GM23338 (cell line): ENCODE data around the gene MARCHF2. TPM values are rescaled to one million over a fixed set of nuclear protein-coding genes. Genes with fewer than 3 reads are reported as not detected.

ENCODE experiments used
- ATAC-seq: fragments of 200-7000 bp; cut with Tn5 transposase; 3 replicates; pipeline ENCODE4 v1.9.1; 2020
- DNase-seq: peaks from one replicate; pipeline ENCODE4 v3.0.0-alpha.2; 2015; ENCODE audit warnings: low spot score
- H2AFZ ChIP-seq: fragments of 200-600 bp; sonication (generic); 2 replicates; pipeline ENCODE4 v1.8.0; 2016; ENCODE audit warnings: antibody characterized with exemption, mild to moderate bottlenecking, moderate library complexity
- H3F3A ChIP-seq: fragments of 200-600 bp; sonication (generic); replicated peaks from 2 replicates; pipeline ENCODE4 v1.8.0; 2017; ENCODE audit warnings: antibody characterized with exemption, mixed run types, low read depth
- H3K27ac ChIP-seq: fragments of 200-600 bp; sonication (generic); 2 replicates; pipeline ENCODE4 v1.6.1; 2016; ENCODE audit warnings: low read depth
- H3K27me3 ChIP-seq: fragments of 200-600 bp; sonication (generic); 2 replicates; pipeline ENCODE4 v1.8.0; 2016; ENCODE audit warnings: mild to moderate bottlenecking, mixed run types, moderate library complexity; ENCODE audit not compliant: insufficient read depth
- H3K36me3 ChIP-seq: fragments of 200-600 bp; sonication (generic); 2 replicates; pipeline ENCODE4 v1.8.0; 2016; ENCODE audit warnings: mild to moderate bottlenecking; ENCODE audit not compliant: insufficient read depth
- H3K4me1 ChIP-seq: fragments of 200-600 bp; sonication (generic); 2 replicates; pipeline ENCODE4 v1.8.0; 2016; ENCODE audit warnings: mild to moderate bottlenecking, moderate library complexity; ENCODE audit not compliant: insufficient read depth
- H3K4me2 ChIP-seq: fragments of 200-600 bp; sonication (generic); 2 replicates; pipeline ENCODE4 v1.7.1; 2017; ENCODE audit warnings: mixed run types
- H3K4me3 ChIP-seq: fragments of 200-600 bp; sonication (generic); 2 replicates; pipeline ENCODE4 v1.6.1; 2016; ENCODE audit warnings: mixed run types
- H3K79me2 ChIP-seq: fragments of 200-600 bp; sonication (generic); replicated peaks from 2 replicates; pipeline ENCODE4 v1.8.0; 2017; ENCODE audit warnings: mild to moderate bottlenecking; ENCODE audit not compliant: insufficient read depth
- H3K9me2 ChIP-seq: fragments of 200-600 bp; sonication (generic); 2 replicates; pipeline ENCODE4 v1.8.0; 2017; ENCODE audit not compliant: insufficient read depth
- H4K20me1 ChIP-seq: fragments of 200-600 bp; sonication (generic); replicated peaks from 2 replicates; pipeline ENCODE4 v1.8.0; 2017; ENCODE audit warnings: mild to moderate bottlenecking; ENCODE audit not compliant: insufficient read depth
- H3K27ac Mint-ChIP-seq: 2 replicates; pipeline ENCODE4 v1.8.0; 2020; ENCODE audit warnings: inconsistent platforms, mild to moderate bottlenecking, moderate library complexity, mixed read lengths
- H3K27me3 Mint-ChIP-seq: 3 replicates; pipeline ENCODE4 v1.8.0; 2022; ENCODE audit warnings: low read depth, mild to moderate bottlenecking, moderate library complexity, mixed read lengths, inconsistent platforms; ENCODE audit not compliant: insufficient read depth, poor library complexity
- H3K36me3 Mint-ChIP-seq: 3 replicates; pipeline ENCODE4 v1.8.0; 2021; ENCODE audit warnings: low read depth, mild to moderate bottlenecking, inconsistent platforms, moderate library complexity, mixed read lengths
- H3K4me1 Mint-ChIP-seq: 3 replicates; pipeline ENCODE4 v1.8.0; 2020; ENCODE audit warnings: mild to moderate bottlenecking, inconsistent platforms, mixed read lengths
- H3K4me3 Mint-ChIP-seq: 3 replicates; pipeline ENCODE4 v1.8.0; 2021; ENCODE audit warnings: moderate library complexity, mild to moderate bottlenecking, inconsistent platforms, mixed read lengths
- H3K9me3 Mint-ChIP-seq: 3 replicates; pipeline ENCODE4 v1.8.0; 2020; ENCODE audit warnings: moderate library complexity, mild to moderate bottlenecking, inconsistent platforms, mixed read lengths
- CREB1 ChIP-seq: fragments of 250-450 bp; sonication (Bioruptor Pico); IDR thresholded peaks from 2 replicates; pipeline ENCODE4 v1.5.0; 2020; ENCODE audit warnings: low read depth, mild to moderate bottlenecking, moderate library complexity
- ETS1 ChIP-seq: IDR thresholded peaks from 2 replicates; pipeline ENCODE4 v1.6.1; 2016; ENCODE audit warnings: antibody characterized with exemption
- EZH2 ChIP-seq: fragments of 200-600 bp; sonication (generic); IDR thresholded peaks from one replicate; pipeline ENCODE4 v1.8.0; 2017; ENCODE audit warnings: antibody characterized with exemption, mild to moderate bottlenecking, low read depth; ENCODE audit not compliant: unreplicated experiment
- JUNB ChIP-seq: IDR thresholded peaks from one replicate; pipeline ENCODE4 v1.6.1; 2016; ENCODE audit warnings: antibody characterized with exemption; ENCODE audit not compliant: unreplicated experiment
- NANOG ChIP-seq: IDR thresholded peaks from 2 replicates; pipeline ENCODE4 v1.6.1; 2016; ENCODE audit warnings: antibody characterized with exemption, borderline replicate concordance
- POLR2AphosphoS5 ChIP-seq: IDR thresholded peaks from 2 replicates; pipeline ENCODE4 v1.6.1; 2016; ENCODE audit warnings: antibody characterized with exemption, low read depth
- STAT1 ChIP-seq: IDR thresholded peaks from one replicate; pipeline ENCODE4 v1.6.1; 2016; ENCODE audit warnings: antibody characterized with exemption; ENCODE audit not compliant: unreplicated experiment
- ZNF114 ChIP-seq: fragments of 250-450 bp; sonication (Bioruptor Pico); IDR thresholded peaks from 2 replicates; pipeline ENCODE4 v1.5.0; 2020; ENCODE audit warnings: mild to moderate bottlenecking, moderate library complexity
- ZNF331 ChIP-seq: fragments of 250-450 bp; sonication (Bioruptor Pico); IDR thresholded peaks from 2 replicates; pipeline ENCODE4 v1.5.0; 2020; ENCODE audit warnings: low read depth, mild to moderate bottlenecking, moderate library complexity
- long read RNA-seq: library from polyadenylated mRNA; unstranded; transcript quantifications from one replicate; pipeline ENCODE4 v2.0.0, GENCODE V29; 2020; ENCODE audit not compliant: unreplicated experiment
- polyA plus RNA-seq: library from polyadenylated mRNA; unstranded; fragments of >200 nt; fragmentation: Nextera tagmentation; extraction: Ambion mirVana; gene quantifications from 2 replicates; pipeline ENCODE4 v1.2.1, GENCODE V29; 2016
- total RNA-seq: library from RNA; depleted of rRNA; stranded (reverse); fragments of >200 nt; shearing (Covaris generic); gene quantifications from 2 replicates; pipeline ENCODE4 v1.2.3, GENCODE V29; 2014; rRNA removed
- TF ChIP-seq, protein P1 (sequence below), 2 experiments: fragments of 200-600 bp in 1 of 2; sonication (generic) in 1 of 2; conservative IDR thresholded peaks; 2 replicates each; pipeline versions ENCODE4 v1.5.1 to v1.6.1; 2016 to 2017; ENCODE audit warnings: antibody characterized with exemption in 2 of 2, low read depth in 2 of 2, mild to moderate bottlenecking in 2 of 2, moderate library complexity in 1 of 2

MARCHF2 gene, protein sequence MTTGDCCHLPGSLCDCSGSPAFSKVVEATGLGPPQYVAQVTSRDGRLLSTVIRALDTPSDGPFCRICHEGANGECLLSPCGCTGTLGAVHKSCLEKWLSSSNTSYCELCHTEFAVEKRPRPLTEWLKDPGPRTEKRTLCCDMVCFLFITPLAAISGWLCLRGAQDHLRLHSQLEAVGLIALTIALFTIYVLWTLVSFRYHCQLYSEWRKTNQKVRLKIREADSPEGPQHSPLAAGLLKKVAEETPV
- total RNA-seq = 50.1 and 58.7 TPM in 2 replicates
- polyA plus RNA-seq = 18.9 and 20.7 TPM in 2 replicates
- long read RNA-seq, partial matches to known transcripts = 1 of 8 reads
- long read RNA-seq, other reads (novel, unspliced or antisense) = 6 of 8 reads

- TF ChIP-seq, protein P1, sequence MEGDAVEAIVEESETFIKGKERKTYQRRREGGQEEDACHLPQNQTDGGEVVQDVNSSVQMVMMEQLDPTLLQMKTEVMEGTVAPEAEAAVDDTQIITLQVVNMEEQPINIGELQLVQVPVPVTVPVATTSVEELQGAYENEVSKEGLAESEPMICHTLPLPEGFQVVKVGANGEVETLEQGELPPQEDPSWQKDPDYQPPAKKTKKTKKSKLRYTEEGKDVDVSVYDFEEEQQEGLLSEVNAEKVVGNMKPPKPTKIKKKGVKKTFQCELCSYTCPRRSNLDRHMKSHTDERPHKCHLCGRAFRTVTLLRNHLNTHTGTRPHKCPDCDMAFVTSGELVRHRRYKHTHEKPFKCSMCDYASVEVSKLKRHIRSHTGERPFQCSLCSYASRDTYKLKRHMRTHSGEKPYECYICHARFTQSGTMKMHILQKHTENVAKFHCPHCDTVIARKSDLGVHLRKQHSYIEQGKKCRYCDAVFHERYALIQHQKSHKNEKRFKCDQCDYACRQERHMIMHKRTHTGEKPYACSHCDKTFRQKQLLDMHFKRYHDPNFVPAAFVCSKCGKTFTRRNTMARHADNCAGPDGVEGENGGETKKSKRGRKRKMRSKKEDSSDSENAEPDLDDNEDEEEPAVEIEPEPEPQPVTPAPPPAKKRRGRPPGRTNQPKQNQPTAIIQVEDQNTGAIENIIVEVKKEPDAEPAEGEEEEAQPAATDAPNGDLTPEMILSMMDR (conservative IDR thresholded peaks at IDR 0.05; ENCODE audit: low read depth in 2 of 2) = peak; percentile 44 to 69
- TF ChIP-seq CREB1 (CRISPR knock-in tag) (peak; percentile 58; the same call in 1 of the 2 replicates), JUNB (no peak), NANOG (no peak)
- Mint-ChIP-seq H3K27ac (no peak within 1 kb of the TSS), H3K9me3 (no peaks in the 10 kb centered on the region; the same call in 2 of the 3 replicates), H3K36me3 (no peaks in the 10 kb centered on the region), H3K27me3 (peaks cover 18% of the 10 kb centered on the region), H3K4me3 (peak within 1 kb of the TSS; percentile 66), H3K4me1 (peaks cover 4% of the 10 kb centered on the region)
- ATAC-seq (peak; percentile 97), DNase-seq (peak; percentile 95)
- Histone ChIP-seq H4K20me1 (no peaks in the 10 kb centered on the region), H2AFZ (peak within 1 kb of the TSS; percentile 97), H3F3A (0 out of 2 replicates have a peak, but pooled peaks cover 5% of the 10 kb centered on the region), H3K4me2 (peak within 1 kb of the TSS; percentile 90), H3K27ac (no peak within 1 kb of the TSS), H3K27me3 (0 out of 2 replicates have a peak, but pooled peaks cover 6% of the 10 kb centered on the region), H3K9me2 (no peaks in the 10 kb centered on the region), H3K4me3 (peak within 1 kb of the TSS; percentile 73), H3K36me3 (no peaks in the 10 kb centered on the region), H3K79me2 (no peaks in the 10 kb centered on the region), H3K4me1 (peaks cover 4% of the 10 kb centered on the region; the same call in 1 of the 2 replicates)
These were observed at the start of gene MARCHF2 for GRCh38 chr19:8412783-8413628. TSS of gene MARCHF2 (plus strand) at chr19:8413305. CDS start at chr19:8421841, 8,536 bp downstream.

DNA sequence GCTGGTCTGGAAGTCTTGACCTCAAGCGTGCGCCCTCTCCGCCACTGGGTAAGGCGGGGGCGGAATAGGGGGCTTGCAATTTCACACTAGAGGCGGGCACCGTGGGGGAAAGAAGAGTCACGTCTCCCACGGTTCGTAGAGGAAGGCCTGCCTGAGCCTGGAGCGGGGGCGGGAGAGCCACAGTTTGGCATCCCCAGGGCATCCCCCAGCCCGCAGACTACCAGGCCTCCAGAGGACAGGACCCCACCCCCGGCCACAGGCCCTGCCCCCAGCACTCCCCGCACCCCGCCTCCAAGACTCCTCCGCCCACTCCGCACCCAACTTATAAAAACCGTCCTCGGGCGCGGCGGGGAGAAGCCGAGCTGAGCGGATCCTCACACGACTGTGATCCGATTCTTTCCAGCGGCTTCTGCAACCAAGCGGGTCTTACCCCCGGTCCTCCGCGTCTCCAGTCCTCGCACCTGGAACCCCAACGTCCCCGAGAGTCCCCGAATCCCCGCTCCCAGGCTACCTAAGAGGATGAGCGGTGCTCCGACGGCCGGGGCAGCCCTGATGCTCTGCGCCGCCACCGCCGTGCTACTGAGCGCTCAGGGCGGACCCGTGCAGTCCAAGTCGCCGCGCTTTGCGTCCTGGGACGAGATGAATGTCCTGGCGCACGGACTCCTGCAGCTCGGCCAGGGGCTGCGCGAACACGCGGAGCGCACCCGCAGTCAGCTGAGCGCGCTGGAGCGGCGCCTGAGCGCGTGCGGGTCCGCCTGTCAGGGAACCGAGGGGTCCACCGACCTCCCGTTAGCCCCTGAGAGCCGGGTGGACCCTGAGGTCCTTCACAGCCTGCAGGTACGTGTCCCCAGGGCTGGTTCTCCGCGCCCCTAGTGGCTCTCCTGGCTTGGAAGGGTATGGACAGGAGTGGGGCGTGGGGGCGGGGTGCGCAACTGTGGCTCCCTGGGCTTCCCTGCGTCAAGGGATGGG lies 49.0 kb upstream of the MARCHF2 start, which contains the start of gene ANGPTL4:
ANGPTL4 (plus strand) TSS at position 353 of the 969 bp plus-strand sequence; CDS start at position 520, 167 bp downstream.
- H3K9me3 Mint-ChIP-seq = no peaks in the 10 kb centered on the region; the same call in 2 of the 3 replicates
- peak within 1 kb of the TSS; percentile 68 for H3K4me3 Mint-ChIP-seq
- Histone ChIP-seq H2AFZ (peak within 1 kb of the TSS; percentile 94), H3K4me2 (peak within 1 kb of the TSS; percentile 89), H3K79me2 (no peaks in the 10 kb centered on the region), H3K36me3 (no peaks in the 10 kb centered on the region), H3K9me2 (no peaks in the 10 kb centered on the region), H4K20me1 (no peaks in the 10 kb centered on the region), H3F3A (peaks cover 9% of the 10 kb centered on the region; the same call in 1 of the 2 replicates), H3K4me1 (peaks cover 6% of the 10 kb centered on the region; the same call in 1 of the 2 replicates), H3K27me3 (peaks cover 53% of the 10 kb centered on the region), H3K4me3 (peak within 1 kb of the TSS; percentile 73), H3K27ac (0 out of 2 replicates have a peak within 1 kb of the TSS, but pooled peaks have one; percentile 27)
- no peaks in the 10 kb centered on the region for H3K36me3 Mint-ChIP-seq
- peaks cover 22% of the 10 kb centered on the region for H3K4me1 Mint-ChIP-seq
- peaks cover 51% of the 10 kb centered on the region for H3K27me3 Mint-ChIP-seq
- peak; percentile 84 for DNase-seq
- H3K27ac Mint-ChIP-seq = no peak within 1 kb of the TSS
- ATAC-seq = peak; percentile 84
- TF ChIP-seq ETS1 (no peak), ZNF114 (CRISPR knock-in tag) (no peak), EZH2 (peak; percentile 29), ZNF331 (CRISPR knock-in tag) (no peak), STAT1 (no peak), JUNB (no peak), POLR2AphosphoS5 (peak; percentile 74)
- TF ChIP-seq, protein P1 (conservative IDR thresholded peaks at IDR 0.05; ENCODE audit: low read depth in 2 of 2) = 0 out of 4 replicates have a peak, but pooled peaks of 1 of the 2 experiments have one; percentile 9
